HG03571 (cell line): ENCODE measurements around the gene UBR1.
"Not testable (repeated sequence)": the region's sequence is repeated elsewhere in the genome, so short reads cannot be mapped to it uniquely, and the experiment has no call there.

Experiments
- ATAC-seq: cut with Tn5 transposase; IDR thresholded peaks from one replicate; pipeline ENCODE4 v1.9.1; 2021; ENCODE audit not compliant: unreplicated experiment

Gene UBR1

DNA sequence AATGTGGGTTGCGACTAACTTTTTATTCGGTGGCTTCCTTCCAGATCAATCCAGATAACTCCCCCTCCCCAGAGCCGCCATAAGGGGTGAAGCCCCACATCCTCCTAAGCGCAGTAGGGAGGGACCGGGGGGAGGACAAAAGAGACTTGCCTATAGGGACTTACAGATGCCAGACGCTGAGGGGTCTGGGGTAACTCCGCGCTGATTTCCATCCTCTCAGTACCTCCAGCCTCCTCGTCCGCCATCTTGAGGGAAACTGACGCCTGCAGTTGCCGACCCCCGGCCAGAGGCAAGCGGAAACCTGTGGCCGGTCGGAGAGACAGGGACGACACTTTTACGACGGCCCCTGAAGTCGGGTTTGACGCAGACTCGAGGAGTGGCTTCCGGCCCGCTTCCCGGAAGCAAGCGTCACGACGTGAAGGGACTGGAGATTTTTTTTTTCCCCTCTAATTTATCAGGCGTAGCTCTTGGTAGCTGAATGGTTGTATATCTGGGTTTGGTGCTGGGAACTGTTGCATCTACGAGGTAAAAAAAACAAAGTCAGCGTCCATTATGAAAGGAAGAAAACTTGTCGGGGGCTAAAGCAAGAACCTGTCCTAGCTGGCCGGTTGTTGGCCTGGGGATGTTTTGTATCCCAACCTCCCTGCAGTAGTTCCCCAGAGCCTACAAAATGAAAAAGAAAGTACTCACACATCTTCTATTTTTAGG, at the start of gene UBR1:
UBR1 (minus strand) TSS at position 261 of the 708 bp plus-strand sequence; CDS start at position 245, 16 bp downstream.
- ATAC-seq: peak; percentile 77

- no peak for ATAC-seq
These were observed 47.4 kb upstream of the UBR1 start for GRCh38 chr15:43153269-43153668.

DNA sequence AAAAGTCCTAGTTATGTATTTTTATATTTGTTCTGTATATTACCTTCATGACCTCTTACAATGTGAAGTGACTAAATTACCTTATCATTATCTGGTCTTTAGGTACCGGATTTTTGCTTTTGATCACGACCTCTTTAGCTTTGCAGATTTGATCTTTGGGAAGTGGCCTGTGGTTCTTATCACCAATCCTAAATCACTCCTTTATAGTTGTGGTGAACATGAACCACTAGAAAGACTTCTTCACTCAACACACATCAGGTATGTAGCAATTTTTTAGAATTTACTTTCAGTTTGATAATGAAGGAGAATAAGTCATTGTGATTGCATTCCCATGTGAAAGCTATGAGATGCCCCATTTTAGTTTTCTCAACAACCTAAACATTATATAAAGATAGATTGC, 45.9 kb upstream of the UBR1 start:
- no peak for ATAC-seq

DNA sequence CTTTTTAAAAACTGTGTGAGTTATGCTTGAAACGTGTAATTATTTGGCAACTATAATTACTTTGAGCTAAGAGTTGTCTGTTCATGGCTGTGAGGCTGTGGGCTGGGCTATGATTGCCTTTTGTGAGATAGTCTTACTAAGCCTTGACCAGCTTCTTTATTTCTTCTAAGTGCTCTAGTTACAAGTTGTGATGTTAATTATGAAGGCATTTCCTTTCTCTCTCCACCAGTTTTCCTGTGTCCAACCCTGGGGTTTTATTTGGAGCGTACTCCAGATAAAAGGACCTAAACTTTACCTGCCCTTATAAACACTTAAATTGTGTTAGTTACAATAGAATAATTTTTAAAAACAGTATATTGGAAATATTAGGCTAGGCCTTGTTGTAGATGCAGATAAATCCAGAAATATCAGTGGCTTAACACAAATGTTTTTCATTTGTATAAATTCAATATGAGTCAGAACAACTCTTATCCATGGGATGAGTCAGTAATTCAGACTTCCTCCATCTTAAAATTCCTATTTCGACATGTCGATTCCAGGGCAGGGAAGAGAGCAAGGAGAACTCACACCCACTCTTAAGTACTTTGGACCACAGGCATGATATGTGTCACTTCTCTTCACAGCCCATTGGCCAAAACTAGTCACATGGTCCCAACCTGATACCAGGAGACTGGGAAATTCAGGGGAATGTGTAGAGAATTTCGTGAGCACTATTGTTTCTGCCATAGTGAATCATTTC, 44.5 kb upstream of the UBR1 start:
- no peak for ATAC-seq

DNA sequence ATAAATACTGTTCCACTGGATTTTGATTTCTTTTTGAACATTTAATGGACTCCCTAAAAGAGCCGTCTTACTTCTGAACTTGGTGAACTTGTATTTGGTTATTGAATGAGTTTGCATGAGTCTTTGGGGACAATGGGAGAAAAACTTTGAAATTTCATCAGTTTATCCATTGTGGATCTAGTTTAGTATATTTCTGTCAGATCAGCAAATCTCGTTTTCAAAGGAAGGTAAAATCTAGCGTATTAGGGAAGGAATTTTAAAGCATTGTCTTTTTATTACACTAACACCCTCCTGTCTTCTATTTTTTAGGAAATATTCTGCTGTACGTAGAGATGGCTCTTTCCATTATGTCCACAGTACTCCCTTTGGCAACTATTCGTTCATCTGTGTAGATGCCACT, 40.3 kb upstream of the UBR1 start:
- ATAC-seq: no peak

- no peak for ATAC-seq
These were observed 38.7 kb upstream of the UBR1 start for GRCh38 chr15:43144512-43144911.

DNA sequence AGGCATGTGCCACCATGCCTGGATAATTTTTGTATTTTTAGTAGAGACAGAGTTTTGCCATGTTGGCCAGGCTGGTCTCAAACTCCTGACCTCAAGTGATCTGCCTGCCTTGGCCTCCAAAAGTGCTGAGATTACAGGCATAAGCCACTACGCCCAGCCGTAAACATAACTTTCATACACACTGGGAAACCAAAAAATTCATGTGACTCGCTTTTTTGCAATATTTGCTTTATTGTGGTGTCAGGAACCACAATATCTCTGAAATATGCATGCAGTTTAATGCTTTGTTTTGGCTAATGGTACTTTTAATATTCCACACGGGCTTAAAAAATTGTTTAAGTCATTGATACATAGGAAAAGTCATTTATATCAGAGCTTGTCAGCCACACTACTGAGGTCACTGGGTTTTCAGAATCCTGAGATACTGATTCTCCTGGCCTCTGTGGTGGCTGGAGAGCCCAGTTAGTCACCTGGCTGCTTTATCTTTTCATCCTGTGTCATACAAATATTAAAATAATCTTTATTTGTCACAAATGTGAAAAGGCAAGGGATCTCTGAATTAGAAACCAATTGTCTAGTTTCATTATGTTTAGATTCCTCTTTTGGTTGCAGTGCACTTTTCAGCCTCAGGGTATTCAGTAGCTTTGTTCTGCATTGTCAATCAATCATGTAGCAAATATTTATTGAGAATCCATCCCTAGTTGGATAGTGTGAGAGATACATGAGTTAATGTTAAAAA, 37.5 kb upstream of the UBR1 start:
- ATAC-seq: no peak

DNA sequence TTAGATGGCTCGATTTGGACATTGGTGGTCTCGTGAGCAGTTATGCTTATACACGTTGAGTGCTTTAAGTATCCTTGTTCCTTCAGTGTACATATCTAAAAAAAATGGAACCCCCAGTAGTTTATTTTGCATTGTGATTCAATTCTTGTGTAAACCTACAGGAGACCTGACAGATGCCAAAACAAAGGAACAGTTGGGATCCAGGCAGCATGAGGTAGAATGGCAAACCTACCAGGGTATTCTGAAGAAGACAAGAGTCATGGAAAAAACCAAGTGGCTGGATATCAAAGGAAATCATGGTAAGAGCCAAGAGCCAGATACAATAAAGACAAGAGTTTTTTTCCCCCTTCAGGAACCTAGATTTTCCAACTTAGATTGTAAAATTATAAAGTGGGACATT, 29.5 kb upstream of the UBR1 start:
- ATAC-seq: no peak

- ATAC-seq: peak; percentile 26
These were observed 28.4 kb upstream of the UBR1 start for GRCh38 chr15:43134157-43134635.

GRCh38 chr15:43133430-43134156, 27.8 kb upstream of the UBR1 start, which contains the start of gene TMEM62:
Gene TMEM62 (plus strand): TSS chr15:43133586. CDS start chr15:43133803, 217 bp downstream.
- ATAC-seq: peak; percentile 87

DNA sequence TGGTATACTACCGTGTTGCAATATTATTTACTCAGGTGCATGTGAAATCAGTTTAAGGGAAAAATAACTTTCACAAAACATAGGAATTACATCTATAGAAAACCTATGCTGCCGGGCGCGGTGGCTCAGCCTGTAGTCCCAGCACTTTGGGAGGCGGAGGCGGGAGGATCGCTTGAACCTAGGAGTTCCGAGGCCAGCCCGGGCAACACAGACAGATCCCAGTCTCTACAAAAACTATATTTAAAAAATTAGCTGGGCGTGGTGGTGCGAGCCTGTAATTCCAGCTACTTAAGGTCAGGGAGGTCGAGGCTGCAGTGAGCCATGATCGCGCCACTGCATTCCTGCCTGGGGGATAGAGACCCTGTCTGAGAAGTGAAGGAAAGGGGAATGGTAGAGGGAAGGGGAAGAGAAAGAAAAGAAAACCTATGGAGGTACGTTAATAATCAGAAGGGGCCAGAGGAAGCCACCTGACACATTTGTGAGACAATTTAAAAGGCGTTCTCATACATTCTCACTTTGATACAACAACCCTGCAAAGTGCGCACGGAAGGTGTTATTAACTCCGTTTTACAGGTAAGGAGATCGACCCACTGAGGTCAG, 27.1 kb upstream of the UBR1 start:
- ATAC-seq: no peak

DNA sequence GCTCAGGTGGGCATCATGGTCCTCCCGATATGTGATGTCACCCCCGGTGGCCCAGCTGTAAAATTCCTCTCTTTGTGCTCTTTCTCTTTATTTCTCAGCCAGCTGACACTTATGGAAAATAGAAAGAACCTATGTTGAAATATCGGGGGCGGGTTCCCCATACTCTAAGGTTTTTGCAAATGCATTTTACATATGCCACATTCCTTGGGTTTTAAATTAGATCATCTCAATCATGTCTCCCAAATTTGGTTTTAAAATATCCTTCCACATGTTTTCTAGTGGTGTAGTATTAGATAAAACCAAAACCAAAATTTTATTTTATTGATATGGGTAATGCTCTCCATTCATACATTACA, 23.1 kb upstream of the UBR1 start:
- no peak for ATAC-seq

DNA sequence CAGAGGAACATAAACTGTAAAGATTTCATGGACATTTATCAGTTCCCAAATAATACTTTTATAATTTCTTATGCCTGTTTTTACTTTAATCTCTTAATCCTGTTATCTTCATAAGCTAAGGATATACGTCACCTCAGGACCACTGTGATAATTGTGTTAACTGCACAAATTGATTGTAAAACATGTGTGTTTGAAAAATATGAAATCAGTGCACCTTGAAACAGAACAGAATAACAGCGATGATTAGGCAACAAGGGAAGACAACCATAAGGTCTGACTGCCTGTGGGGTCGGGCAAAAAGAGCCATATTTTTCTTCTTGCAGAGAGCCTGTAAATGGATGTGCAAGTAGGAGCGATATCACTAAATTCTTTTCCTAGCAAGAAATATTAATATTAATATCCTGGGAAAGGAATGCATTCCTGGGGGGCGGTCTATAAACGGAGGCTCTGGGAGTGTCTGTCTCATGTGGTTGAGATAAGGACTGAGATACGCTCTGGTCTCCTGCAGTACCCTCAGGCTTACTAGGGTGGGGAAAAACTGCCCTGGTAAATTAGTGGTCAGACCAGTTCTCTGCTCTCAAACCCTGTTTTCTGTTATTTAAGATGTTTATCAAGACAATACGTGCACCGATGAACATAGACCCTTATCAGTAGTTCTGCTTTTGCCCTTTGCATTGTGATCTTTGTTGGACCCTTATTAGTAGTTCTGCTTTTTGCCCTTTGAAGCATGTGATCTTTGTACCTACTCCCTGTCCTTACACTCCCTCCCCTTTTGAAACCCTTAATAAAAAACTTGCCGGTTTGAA, 22.5 kb upstream of the UBR1 start:
- ATAC-seq: not testable (repeated sequence)

- ATAC-seq: no peak
These were observed 21.9 kb upstream of the UBR1 start for GRCh38 chr15:43127752-43128151.

DNA sequence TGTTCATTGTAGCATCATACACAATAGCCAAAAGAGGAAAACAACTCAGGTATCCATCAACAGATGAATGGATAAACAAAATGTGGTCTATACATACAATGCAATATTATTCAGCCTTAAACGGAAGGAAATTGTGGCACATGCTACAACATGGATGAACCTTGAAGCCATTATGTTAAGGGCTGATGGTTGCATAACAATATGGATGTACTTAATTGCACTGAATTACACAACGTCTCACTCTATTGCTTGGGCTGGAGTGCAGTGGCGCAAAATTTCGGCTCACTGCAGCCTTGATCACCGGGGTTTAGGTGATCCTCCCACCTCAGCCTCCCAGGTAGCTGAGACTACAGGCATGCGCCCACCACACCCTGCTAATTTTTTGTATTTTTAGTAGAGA, 20.5 kb upstream of the UBR1 start:
- ATAC-seq: no peak

GRCh38 chr15:43125100-43125661, 19.3 kb upstream of the UBR1 start:
- ATAC-seq: no peak

- ATAC-seq: no peak
These were observed 16.0 kb upstream of the UBR1 start for GRCh38 chr15:43121863-43122262.

DNA sequence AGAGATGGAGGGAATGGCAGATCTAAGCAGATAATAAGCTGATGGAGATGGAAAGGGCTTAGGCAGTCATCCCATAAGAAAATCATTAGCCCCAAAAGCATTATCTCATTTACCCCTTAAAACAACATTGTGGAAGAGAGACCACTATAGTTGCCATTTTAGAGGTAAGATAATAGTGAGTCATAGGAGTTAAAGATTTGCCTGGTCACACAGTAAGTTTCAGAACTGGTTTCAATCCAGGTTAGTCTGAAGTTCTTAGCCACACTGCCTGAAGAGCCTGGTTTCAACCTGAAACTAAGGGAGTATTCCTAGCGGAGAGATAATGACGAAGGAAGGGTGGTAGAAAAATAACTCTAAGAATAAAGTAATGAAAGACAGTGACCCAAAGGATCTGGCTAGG, 13.0 kb upstream of the UBR1 start:
- ATAC-seq: no peak

GRCh38 chr15:43118286-43118685, 12.4 kb upstream of the UBR1 start:
- no peak for ATAC-seq
